Liver (tissue), 9 donors: ENCODE results near the gene LGALS16. TPM values are rescaled to one million over a fixed set of nuclear protein-coding genes. Genes with fewer than 3 reads are reported as not detected.

Source experiments
- DNase-seq: peaks from one replicate; pipeline ENCODE4 v3.0.0-alpha.2; 2017; ENCODE audit warnings: low spot score
- H3K27ac ChIP-seq, 2 donors: one replicate each; pipeline ENCODE4 v1.7.0; 2013; ENCODE audit warnings: inconsistent platforms in 2 of 2, low read length in 2 of 2, control low read depth in 1 of 2, low read depth in 1 of 2, mild to moderate bottlenecking in 1 of 2
- H3K27me3 ChIP-seq, 4 donors: one replicate each; pipeline versions ENCODE4 v1.6.1 to v1.7.0; 2013; ENCODE audit warnings: low read length in 3 of 4, inconsistent platforms in 1 of 4, mild to moderate bottlenecking in 1 of 4, moderate library complexity in 1 of 4; ENCODE audit not compliant: control insufficient read depth in 4 of 4, insufficient read depth in 4 of 4
- H3K36me3 ChIP-seq, 4 donors: one replicate each; pipeline versions ENCODE4 v1.6.1 to v1.7.0; 2013; ENCODE audit warnings: low read length in 3 of 4, mild to moderate bottlenecking in 3 of 4, low read depth in 1 of 4, moderate library complexity in 1 of 4; ENCODE audit not compliant: control insufficient read depth in 4 of 4, insufficient read depth in 3 of 4
- H3K4me1 ChIP-seq, 4 donors: one replicate each; pipeline versions ENCODE4 v1.6.1 to v1.7.0; 2013; ENCODE audit warnings: low read length in 3 of 4, mild to moderate bottlenecking in 3 of 4, moderate library complexity in 1 of 4; ENCODE audit not compliant: control insufficient read depth in 4 of 4, insufficient read depth in 4 of 4
- H3K4me3 ChIP-seq, 3 donors: one replicate each; pipeline versions ENCODE4 v1.6.1 to v1.7.0; 2013; ENCODE audit warnings: low read length in 3 of 3, control low read depth in 1 of 3, low read depth in 1 of 3, mild to moderate bottlenecking in 1 of 3
- H3K9ac ChIP-seq, 2 donors: one replicate each; pipeline ENCODE4 v1.7.0; 2013; ENCODE audit warnings: low read length in 2 of 2, mild to moderate bottlenecking in 2 of 2, moderate library complexity in 2 of 2, control low read depth in 1 of 2, low read depth in 1 of 2
- H3K9me3 ChIP-seq, 4 donors: one replicate each; pipeline versions ENCODE4 v1.6.1 to v1.7.0; 2013; ENCODE audit warnings: low read length in 3 of 4; ENCODE audit not compliant: control insufficient read depth in 4 of 4
- EGR1 ChIP-seq, 2 donors: IDR thresholded peaks; 2 replicates each; pipeline ENCODE4 v1.6.1; 2016 to 2018; ENCODE audit warnings: antibody characterized with exemption in 2 of 2, low read depth in 2 of 2
- FOXA2 ChIP-seq: IDR thresholded peaks from 2 replicates; pipeline ENCODE4 v1.6.1; 2016; ENCODE audit warnings: antibody characterized with exemption
- GABPA ChIP-seq, 2 donors: IDR thresholded peaks in 1 of 2; conservative IDR thresholded peaks in 1 of 2; 2 replicates each; pipeline ENCODE4 v1.6.1; 2016; ENCODE audit warnings: antibody characterized with exemption in 2 of 2, mild to moderate bottlenecking in 1 of 2, moderate library complexity in 1 of 2
- HNF4A ChIP-seq, 2 donors: conservative IDR thresholded peaks; 2 replicates each; pipeline ENCODE4 v1.6.1; 2016; ENCODE audit warnings: antibody characterized with exemption in 2 of 2, mild to moderate bottlenecking in 2 of 2
- JUND ChIP-seq, 2 donors: IDR thresholded peaks; 2 replicates each; pipeline ENCODE4 v1.6.1; 2016; ENCODE audit warnings: antibody characterized with exemption in 2 of 2
- RAD21 ChIP-seq, 2 donors: IDR thresholded peaks; 2 replicates each; pipeline ENCODE4 v1.6.1; 2016; ENCODE audit warnings: antibody characterized with exemption in 2 of 2, mild to moderate bottlenecking in 2 of 2
- RXRA ChIP-seq, 2 donors: IDR thresholded peaks; 2 replicates each; pipeline ENCODE4 v1.6.1; 2017 to 2018; ENCODE audit warnings: antibody characterized with exemption in 2 of 2, mild to moderate bottlenecking in 1 of 2
- SP1 ChIP-seq: IDR thresholded peaks from 2 replicates; pipeline ENCODE4 v1.6.1; 2018; ENCODE audit warnings: antibody characterized with exemption, mild to moderate bottlenecking
- TAF1 ChIP-seq: conservative IDR thresholded peaks from 2 replicates; pipeline ENCODE4 v1.6.1; 2016; ENCODE audit warnings: antibody characterized with exemption, mild to moderate bottlenecking
- YY1 ChIP-seq: IDR thresholded peaks from 2 replicates; pipeline ENCODE4 v1.6.1; 2016; ENCODE audit warnings: antibody characterized with exemption, mild to moderate bottlenecking
- ZBTB33 ChIP-seq: IDR thresholded peaks from 2 replicates; pipeline ENCODE4 v1.6.1; 2016; ENCODE audit warnings: antibody characterized with exemption
- WGBS: extraction: QIAGEN DNeasy Blood & Tissue Kit; methylation state at CpG from one replicate; pipeline ENCODE4 v1.1.7; 2013; 5-methylcytosine and 5-hydroxymethylcytosine counted together
- polyA plus RNA-seq, 2 donors: library from polyadenylated mRNA; stranded (reverse) in 1 of 2; unstranded in 1 of 2; fragments of 200-250 nt in 1 of 2; fragments of >200 nt in 1 of 2; fragmentation: Nextera tagmentation in 1 of 2; extraction: Ambion mirVana in 1 of 2; gene quantifications; one replicate each; pipeline versions ENCODE4 v1.2.1 to v1.2.3, GENCODE V29; 2013 to 2015
- total RNA-seq, 2 donors: library from RNA; depleted of rRNA; stranded (reverse); fragments of >200 nt; gene quantifications; one replicate each; pipeline ENCODE4 v1.2.3, GENCODE V29; 2014
- TF ChIP-seq, protein P1 (sequence below): IDR thresholded peaks from 2 replicates; pipeline ENCODE4 v1.6.1; 2016; ENCODE audit warnings: antibody characterized with exemption, mild to moderate bottlenecking
- donor health status: healthy.
- donor health status: healthy.
- donor health status: healthy.
- donor health status: healthy.
- donor health status: healthy.

Gene LGALS16
- total and polyA plus RNA-seq, 4 donors, result not detected

GRCh38 chr19:39607561-39607960, 48.2 kb upstream of the LGALS16 start:
- no peaks in the 10 kb centered on the region for H3K4me1 ChIP-seq
- peaks cover 0 to 9% (median 4%) of the 10 kb centered on the region in 4 donors for H3K27me3 ChIP-seq
- no peak overlapping the region for H3K27ac ChIP-seq
- WGBS, result 59% methylated on average over 6 of the region's 6 CpGs
- H3K4me3 ChIP-seq, result no peak overlapping the region
- H3K9me3 ChIP-seq, result no peaks in the 10 kb centered on the region
- TF ChIP-seq FOXA2, result no peak
- TF ChIP-seq, protein P1, sequence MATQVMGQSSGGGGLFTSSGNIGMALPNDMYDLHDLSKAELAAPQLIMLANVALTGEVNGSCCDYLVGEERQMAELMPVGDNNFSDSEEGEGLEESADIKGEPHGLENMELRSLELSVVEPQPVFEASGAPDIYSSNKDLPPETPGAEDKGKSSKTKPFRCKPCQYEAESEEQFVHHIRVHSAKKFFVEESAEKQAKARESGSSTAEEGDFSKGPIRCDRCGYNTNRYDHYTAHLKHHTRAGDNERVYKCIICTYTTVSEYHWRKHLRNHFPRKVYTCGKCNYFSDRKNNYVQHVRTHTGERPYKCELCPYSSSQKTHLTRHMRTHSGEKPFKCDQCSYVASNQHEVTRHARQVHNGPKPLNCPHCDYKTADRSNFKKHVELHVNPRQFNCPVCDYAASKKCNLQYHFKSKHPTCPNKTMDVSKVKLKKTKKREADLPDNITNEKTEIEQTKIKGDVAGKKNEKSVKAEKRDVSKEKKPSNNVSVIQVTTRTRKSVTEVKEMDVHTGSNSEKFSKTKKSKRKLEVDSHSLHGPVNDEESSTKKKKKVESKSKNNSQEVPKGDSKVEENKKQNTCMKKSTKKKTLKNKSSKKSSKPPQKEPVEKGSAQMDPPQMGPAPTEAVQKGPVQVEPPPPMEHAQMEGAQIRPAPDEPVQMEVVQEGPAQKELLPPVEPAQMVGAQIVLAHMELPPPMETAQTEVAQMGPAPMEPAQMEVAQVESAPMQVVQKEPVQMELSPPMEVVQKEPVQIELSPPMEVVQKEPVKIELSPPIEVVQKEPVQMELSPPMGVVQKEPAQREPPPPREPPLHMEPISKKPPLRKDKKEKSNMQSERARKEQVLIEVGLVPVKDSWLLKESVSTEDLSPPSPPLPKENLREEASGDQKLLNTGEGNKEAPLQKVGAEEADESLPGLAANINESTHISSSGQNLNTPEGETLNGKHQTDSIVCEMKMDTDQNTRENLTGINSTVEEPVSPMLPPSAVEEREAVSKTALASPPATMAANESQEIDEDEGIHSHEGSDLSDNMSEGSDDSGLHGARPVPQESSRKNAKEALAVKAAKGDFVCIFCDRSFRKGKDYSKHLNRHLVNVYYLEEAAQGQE, result no peak
- TF ChIP-seq SP1, result no peak
- DNase-seq, result no peak
- no peaks in the 10 kb centered on the region for H3K36me3 ChIP-seq
- no peak overlapping the region for H3K9ac ChIP-seq

- no peak for DNase-seq
- H3K4me1 ChIP-seq, result no peaks in the 10 kb centered on the region
- TF ChIP-seq, protein P1, result no peak
- no peak for TF ChIP-seq YY1
- no peak for TF ChIP-seq TAF1
- no peak for TF ChIP-seq RAD21 (IDR thresholded peaks at IDR 0.05)
- no peak for TF ChIP-seq RXRA (IDR thresholded peaks at IDR 0.05)
- peaks cover 0 to 7% (median 1%) of the 10 kb centered on the region in 4 donors for H3K9me3 ChIP-seq
- peaks cover 0 to 7% (median 4%) of the 10 kb centered on the region in 4 donors for H3K27me3 ChIP-seq
- H3K27ac ChIP-seq, result no peak overlapping the region
- no peak overlapping the region for H3K9ac ChIP-seq
- H3K36me3 ChIP-seq, result no peaks in the 10 kb centered on the region
- H3K4me3 ChIP-seq, result no peak overlapping the region
- 49% methylated on average over 2 of the region's 2 CpGs for WGBS
Measured at GRCh38 chr19:39613597-39613996, 42.1 kb upstream of the LGALS16 start.

- no peak overlapping the region for H3K27ac ChIP-seq
- no peak for DNase-seq
- H3K36me3 ChIP-seq, result no peaks in the 10 kb centered on the region
- WGBS, result 41% methylated on average over 1 of the region's 1 CpG
- no peak overlapping the region for H3K4me3 ChIP-seq
- TF ChIP-seq SP1 (no peak), EGR1 (IDR thresholded peaks at IDR 0.05; ENCODE audit: low read depth in 2 of 2) (no peak), YY1 (no peak), FOXA2 (no peak), ZBTB33 (no peak), JUND (IDR thresholded peaks at IDR 0.05) (no peak), HNF4A (conservative IDR thresholded peaks at IDR 0.05) (no peak), TAF1 (no peak), GABPA (IDR thresholded peaks at IDR 0.05 in 1 of 2, conservative IDR thresholded peaks at IDR 0.05 in 1 of 2) (no peak)
- no peak overlapping the region for H3K9ac ChIP-seq
- H3K27me3 ChIP-seq, result peaks cover 0 to 4% (median 0%) of the 10 kb centered on the region in 4 donors
- peaks cover 0 to 7% (median 1%) of the 10 kb centered on the region in 4 donors for H3K9me3 ChIP-seq
- H3K4me1 ChIP-seq, result no peaks in the 10 kb centered on the region
Measured at GRCh38 chr19:39617745-39618144, 38.0 kb upstream of the LGALS16 start.
